ENCODE results near the gene TBX20. TPM values are rescaled to one million over a fixed set of nuclear protein-coding genes. Genes with fewer than 3 reads are reported as not detected.
"Not testable (repeated sequence)": the region's sequence is repeated elsewhere in the genome, so short reads cannot be mapped to it uniquely, and the experiment has no call there.

Gene TBX20
- total RNA-seq, 2 experiments from 2014 or later = not detected

GRCh38 chr7:35167658-35168057 is 86.2 kb downstream of the TBX20 start:
- H3K4me3 Mint-ChIP-seq; intact Hi-C loops (cut with micrococcal nuclease); H3K4me1 Mint-ChIP-seq (ENCODE audit: low read depth); H3K27me3 Mint-ChIP-seq; POLR2A ChIA-PET; H3K27ac Mint-ChIP-seq; H3K9me3 Mint-ChIP-seq; H3K36me3 Mint-ChIP-seq (ENCODE audit: low read depth); ATAC-seq; CTCF ChIA-PET; DNase-seq: not testable (repeated sequence)

- DNase-seq; H3K9me3 Mint-ChIP-seq; H3K4me1 Mint-ChIP-seq (ENCODE audit: low read depth); POLR2A ChIA-PET; H3K27me3 Mint-ChIP-seq; H3K36me3 Mint-ChIP-seq (ENCODE audit: low read depth); CTCF ChIA-PET; ATAC-seq; H3K4me3 Mint-ChIP-seq; H3K27ac Mint-ChIP-seq; intact Hi-C loops (cut with micrococcal nuclease): not testable (repeated sequence)
Observed at GRCh38 chr7:35167158-35167557, 86.7 kb downstream of the TBX20 start.

- H3K9me3 Mint-ChIP-seq; H3K27ac Mint-ChIP-seq; intact Hi-C loops (cut with micrococcal nuclease); ATAC-seq; H3K4me3 Mint-ChIP-seq; POLR2A ChIA-PET; H3K4me1 Mint-ChIP-seq (ENCODE audit: low read depth); DNase-seq; H3K27me3 Mint-ChIP-seq; H3K36me3 Mint-ChIP-seq (ENCODE audit: low read depth); CTCF ChIA-PET: not testable (repeated sequence)
Observed at GRCh38 chr7:35161059-35161740, 92.7 kb downstream of the TBX20 start.

Other genes with a start within 250 kb of the TBX20 start
- gene DPY19L1, start 216.6 kb downstream of the TBX20 start, total RNA-seq = 1 to 10 TPM; 7.4 to 7.5 TPM

Measured in activated CD8-positive, alpha-beta T cell treated with anti-CD3 and anti-CD28 coated beads for 36 hours (primary cell).